H1 (cell line): ENCODE data around the gene FOXI1.

ENCODE experiments used
- CHD2 ChIP-seq: IDR thresholded peaks from 2 replicates; pipeline ENCODE4 v1.6.1; 2012; ENCODE audit warnings: low read length, improper control_type of control experiment
- EGR1 ChIP-seq: IDR thresholded peaks from 2 replicates; pipeline ENCODE4 v1.6.1; 2011; ENCODE audit warnings: low read depth, low read length, borderline replicate concordance
- EZH2 ChIP-seq: fragments of 200-600 bp; sonication (generic); IDR thresholded peaks from 2 replicates; pipeline ENCODE4 v1.7.1; 2012; ENCODE audit warnings: low read depth, mild to moderate bottlenecking, moderate library complexity, low read length, inconsistent platforms; ENCODE audit not compliant: severe bottlenecking
- FOSL1 ChIP-seq: IDR thresholded peaks from 2 replicates; pipeline ENCODE4 v1.6.1; 2011; ENCODE audit warnings: mild to moderate bottlenecking, low read depth, low read length, moderate library complexity; ENCODE audit not compliant: insufficient read depth
- KDM5A ChIP-seq: fragments of 200-600 bp; IDR thresholded peaks from 2 replicates; pipeline ENCODE4 v1.7.1; 2012; ENCODE audit warnings: mild to moderate bottlenecking, low read length, inconsistent platforms, mixed read lengths
- PHF8 ChIP-seq: fragments of 200-600 bp; sonication (generic); conservative IDR thresholded peaks from 2 replicates; pipeline ENCODE4 v1.7.1; 2012; ENCODE audit warnings: low read depth, mild to moderate bottlenecking, inconsistent platforms, low read length, moderate library complexity
- POLR2A ChIP-seq, 2 experiments: IDR thresholded peaks; 1 replicate in 1 of 2; 2 replicates in 1 of 2; pipeline ENCODE4 v1.6.1; 2011; ENCODE audit warnings: low read depth in 2 of 2, low read length in 2 of 2, mild to moderate bottlenecking in 2 of 2; ENCODE audit errors: control extremely low read depth in 1 of 2
- POLR2AphosphoS5 ChIP-seq: IDR thresholded peaks from 2 replicates; pipeline ENCODE4 v1.6.1; 2011; ENCODE audit warnings: low read depth, low read length
- RFX5 ChIP-seq: IDR thresholded peaks from 2 replicates; pipeline ENCODE4 v1.6.1; 2011; ENCODE audit warnings: low read depth, low read length, improper control_type of control experiment, borderline replicate concordance
- SP1 ChIP-seq: IDR thresholded peaks from 2 replicates; pipeline ENCODE4 v1.6.1; 2011; ENCODE audit warnings: low read depth, low read length
- SRF ChIP-seq: IDR thresholded peaks from 2 replicates; pipeline ENCODE4 v1.6.1; 2011; ENCODE audit warnings: mild to moderate bottlenecking, low read depth, low read length, moderate library complexity
- ZNF274 ChIP-seq: IDR thresholded peaks from 2 replicates; pipeline ENCODE4 v1.7.0; 2012; ENCODE audit warnings: low read length, borderline replicate concordance; ENCODE audit errors: extremely low read depth
- TF ChIP-seq, protein P1 (sequence below), 3 experiments: IDR thresholded peaks; 1 replicate in 2 of 3; 2 replicates in 1 of 3; pipeline versions ENCODE4 v1.5.1 to v1.6.1; 2011; ENCODE audit warnings: low read length in 3 of 3, mild to moderate bottlenecking in 3 of 3, inconsistent platforms in 2 of 3, low read depth in 1 of 3, moderate library complexity in 1 of 3; ENCODE audit not compliant: insufficient read depth in 1 of 3; ENCODE audit errors: control extremely low read depth in 1 of 3

DNA sequence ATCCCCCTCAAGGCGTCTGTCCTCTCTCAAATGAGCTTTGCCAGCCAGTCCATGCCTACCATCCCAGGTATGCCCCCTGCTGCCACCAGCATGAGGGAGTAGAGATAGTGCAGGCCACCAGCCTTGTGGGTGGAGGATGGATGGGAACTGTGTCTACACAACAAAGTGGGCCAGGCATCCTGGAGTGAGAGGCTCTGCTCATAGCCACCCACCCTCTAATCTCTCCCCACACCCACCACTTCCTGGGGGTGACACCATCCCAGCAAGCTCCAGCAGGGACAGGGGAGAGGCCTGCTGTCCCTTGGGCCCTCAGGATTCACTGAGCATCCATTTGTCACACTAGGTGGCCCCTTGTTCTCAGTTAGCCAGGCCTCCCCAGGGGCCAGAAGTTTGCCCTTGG is 25.5 kb upstream of the FOXI1 start:
- TF ChIP-seq, protein P1, sequence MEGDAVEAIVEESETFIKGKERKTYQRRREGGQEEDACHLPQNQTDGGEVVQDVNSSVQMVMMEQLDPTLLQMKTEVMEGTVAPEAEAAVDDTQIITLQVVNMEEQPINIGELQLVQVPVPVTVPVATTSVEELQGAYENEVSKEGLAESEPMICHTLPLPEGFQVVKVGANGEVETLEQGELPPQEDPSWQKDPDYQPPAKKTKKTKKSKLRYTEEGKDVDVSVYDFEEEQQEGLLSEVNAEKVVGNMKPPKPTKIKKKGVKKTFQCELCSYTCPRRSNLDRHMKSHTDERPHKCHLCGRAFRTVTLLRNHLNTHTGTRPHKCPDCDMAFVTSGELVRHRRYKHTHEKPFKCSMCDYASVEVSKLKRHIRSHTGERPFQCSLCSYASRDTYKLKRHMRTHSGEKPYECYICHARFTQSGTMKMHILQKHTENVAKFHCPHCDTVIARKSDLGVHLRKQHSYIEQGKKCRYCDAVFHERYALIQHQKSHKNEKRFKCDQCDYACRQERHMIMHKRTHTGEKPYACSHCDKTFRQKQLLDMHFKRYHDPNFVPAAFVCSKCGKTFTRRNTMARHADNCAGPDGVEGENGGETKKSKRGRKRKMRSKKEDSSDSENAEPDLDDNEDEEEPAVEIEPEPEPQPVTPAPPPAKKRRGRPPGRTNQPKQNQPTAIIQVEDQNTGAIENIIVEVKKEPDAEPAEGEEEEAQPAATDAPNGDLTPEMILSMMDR (IDR thresholded peaks at IDR 0.05; ENCODE audit: control extremely low read depth in 1 of 3, insufficient read depth in 1 of 3, low read depth in 1 of 3, low read length in 3 of 3), result no peak
- TF ChIP-seq SRF (no peak), PHF8 (no peak), POLR2A (IDR thresholded peaks at IDR 0.05; ENCODE audit: control extremely low read depth in 1 of 2, low read depth in 2 of 2, low read length in 2 of 2) (no peak), EGR1 (no peak), FOSL1 (no peak), CHD2 (no peak), POLR2AphosphoS5 (no peak), SP1 (no peak), ZNF274 (no peak), KDM5A (no peak), RFX5 (no peak), EZH2 (no peak)
